ENCODE measurements around the gene FYB1.

The FYB1 gene

GRCh38 chr5:39219437-39219836 is at the start of gene FYB1:
TSS of gene FYB1 (minus strand) at chr5:39219563. CDS start at chr5:39202960, 16,603 bp downstream.
- CTCF ChIA-PET: interaction anchor here (0.6 to 1.3 kb wide), 3 partner anchors 12 to 63 kb away, joined by 4 to 6 read pairs (median 5); no protein-coding TSS in a partner anchor
- H3K27ac ChIP-seq: no peak within 1 kb of the TSS
- POLR2A ChIA-PET (ENCODE audit: low non-redundant PET): no interaction called here
- peak; percentile 78 for DNase-seq (ENCODE audit: low spot score)
- no peak for TF ChIP-seq CTCF (conservative IDR thresholded peaks at IDR 0.05; ENCODE audit: low read depth)

GRCh38 chr5:39267186-39267585 is 47.8 kb upstream of the FYB1 start:
- ChIA-PET CTCF (no interaction called here), POLR2A (ENCODE audit: low non-redundant PET) (no interaction called here)
- no peak overlapping the region for H3K27ac ChIP-seq
- no peak for TF ChIP-seq CTCF (conservative IDR thresholded peaks at IDR 0.05; ENCODE audit: low read depth)
- DNase-seq (ENCODE audit: low spot score): no peak

- TF ChIP-seq CTCF (conservative IDR thresholded peaks at IDR 0.05; ENCODE audit: low read depth): no peak
- ChIA-PET CTCF (no interaction called here), POLR2A (ENCODE audit: low non-redundant PET) (no interaction called here)
- no peak for DNase-seq (ENCODE audit: low spot score)
- no peak overlapping the region for H3K27ac ChIP-seq
Observed at GRCh38 chr5:39266442-39266841, 47.1 kb upstream of the FYB1 start.

- ChIA-PET POLR2A (ENCODE audit: low non-redundant PET) (no interaction called here), CTCF (interaction anchor here (0.5 kb wide), 1 partner anchor 10 kb away, joined by 3 read pairs; no protein-coding TSS in a partner anchor)
- no peak overlapping the region for H3K27ac ChIP-seq
- DNase-seq (ENCODE audit: low spot score): no peak
- TF ChIP-seq CTCF (conservative IDR thresholded peaks at IDR 0.05; ENCODE audit: low read depth): no peak
Observed at GRCh38 chr5:39264528-39264927, 45.2 kb upstream of the FYB1 start.

GRCh38 chr5:39262981-39263380 is 43.6 kb upstream of the FYB1 start:
- no peak overlapping the region for H3K27ac ChIP-seq
- ChIA-PET CTCF (interaction anchor here (0.7 kb wide), 1 partner anchor 286 kb away, joined by 3 read pairs; no protein-coding TSS in a partner anchor), POLR2A (ENCODE audit: low non-redundant PET) (no interaction called here)
- DNase-seq (ENCODE audit: low spot score): no peak
- TF ChIP-seq CTCF (conservative IDR thresholded peaks at IDR 0.05; ENCODE audit: low read depth): no peak

- ChIA-PET POLR2A (ENCODE audit: low non-redundant PET) (no interaction called here), CTCF (no interaction called here)
- no peak for TF ChIP-seq CTCF (conservative IDR thresholded peaks at IDR 0.05; ENCODE audit: low read depth)
- DNase-seq (ENCODE audit: low spot score): no peak
- no peak overlapping the region for H3K27ac ChIP-seq
Observed at GRCh38 chr5:39260095-39260494, 40.7 kb upstream of the FYB1 start.

- DNase-seq (ENCODE audit: low spot score): no peak
- ChIA-PET CTCF (interaction anchor here (2.4 kb wide), 1 partner anchor 40 kb away, joined by 6 read pairs; no protein-coding TSS in a partner anchor), POLR2A (ENCODE audit: low non-redundant PET) (no interaction called here)
- no peak overlapping the region for H3K27ac ChIP-seq
- TF ChIP-seq CTCF (conservative IDR thresholded peaks at IDR 0.05; ENCODE audit: low read depth): no peak
Observed at GRCh38 chr5:39257554-39257953, 38.2 kb upstream of the FYB1 start.
